ENCODE data around the gene APPL2. TPM values are rescaled to one million over a fixed set of nuclear protein-coding genes. Genes with fewer than 3 reads are reported as not detected.

APPL2 gene
- polyA plus RNA-seq, 2 of the 4 experiments (the other 2 are of a cell fraction), result 24.1 to 62.6 TPM

- H3K4me1 ChIP-seq, result peaks cover 7% of the 10 kb centered on the region; the same call in 1 of the 3 replicates
- no peak overlapping the region for H3K4me3 ChIP-seq
- DNase-seq (ENCODE audit: low read depth in 1 of 2, low spot score in 1 of 2), result no peak
- CTCF ChIA-PET, result interaction anchor here (0.8 to 1.1 kb wide), 2 partner anchors 8 to 20 kb away, joined by 3 read pairs; no protein-coding TSS in a partner anchor
- no peaks in the 10 kb centered on the region for H3K9me3 ChIP-seq
- no peak for ATAC-seq
- H3K27ac ChIP-seq, result no peak overlapping the region
- no peak for FAIRE-seq
- H3K4me2 ChIP-seq, result no peak overlapping the region
- 82% methylated on average over 2 of the region's 2 CpGs for WGBS (ENCODE audit: missing lambda C conversion rate)
- POLR2A ChIA-PET, result no interaction called here
- TF ChIP-seq ZFP36 (IDR thresholded peaks at IDR 0.05; ENCODE audit: borderline replicate concordance, partially characterized antibody) (no peak), MAZ (IDR thresholded peaks at IDR 0.05; ENCODE audit: borderline replicate concordance, low read depth, low read length) (no peak), JUNB (IDR thresholded peaks at IDR 0.05) (no peak), EP300 (IDR thresholded peaks at IDR 0.05) (no peak), PHF8 (IDR thresholded peaks at IDR 0.05; ENCODE audit: borderline replicate concordance, low read depth) (no peak), KDM5A (IDR thresholded peaks at IDR 0.05) (no peak), PBX3 (IDR thresholded peaks at IDR 0.05) (no peak), ELK1 (IDR thresholded peaks at IDR 0.05; ENCODE audit: low read depth, low read length) (no peak), FOXS1 (CRISPR knock-in tag; IDR thresholded peaks at IDR 0.05) (no peak), EHF (CRISPR knock-in tag; IDR thresholded peaks at IDR 0.05) (no peak), RCOR1 (IDR thresholded peaks at IDR 0.05; ENCODE audit: low read depth, low read length) (no peak), POLR2AphosphoS2 (conservative IDR thresholded peaks at IDR 0.05; ENCODE audit: low read length) (no peak), REST (IDR thresholded peaks at IDR 0.05) (no peak), NPAS2 (CRISPR knock-in tag; IDR thresholded peaks at IDR 0.05; ENCODE audit: borderline replicate concordance) (no peak), CHD2 (IDR thresholded peaks at IDR 0.05; ENCODE audit: low read length, partially characterized antibody) (no peak), ZC3H11A (IDR thresholded peaks at IDR 0.05) (no peak), MAX (IDR thresholded peaks at IDR 0.05) (no peak), TFCP2L1 (CRISPR knock-in tag; IDR thresholded peaks at IDR 0.05) (no peak), RFX5 (IDR thresholded peaks at IDR 0.05) (no peak), ESRRA (IDR thresholded peaks at IDR 0.05; ENCODE audit: borderline replicate concordance, low read length) (no peak)
Observed at GRCh38 chr12:105229371-105229770, 6.6 kb downstream of the APPL2 start.

GRCh38 chr12:105228966-105229365 is 7.0 kb downstream of the APPL2 start:
- Histone ChIP-seq H3K9me3 (no peaks in the 10 kb centered on the region), H3K4me3 (no peak overlapping the region), H3K4me1 (peaks cover 3% of the 10 kb centered on the region; the same call in 1 of the 3 replicates), H3K27ac (no peak overlapping the region), H3K4me2 (no peak overlapping the region)
- DNase-seq (ENCODE audit: low read depth in 1 of 2, low spot score in 1 of 2) (no peak), ATAC-seq (no peak), FAIRE-seq (no peak)
- CTCF ChIA-PET, result interaction anchor here (1.1 kb wide), 1 partner anchor 20 kb away, joined by 3 read pairs; no protein-coding TSS in a partner anchor
- WGBS (ENCODE audit: missing lambda C conversion rate), result 96% methylated on average over 8 of the region's 8 CpGs
- POLR2A ChIA-PET, result no interaction called here
- TF ChIP-seq POLR2AphosphoS2 (conservative IDR thresholded peaks at IDR 0.05; ENCODE audit: low read length), result no peak
- no peak for TF ChIP-seq MYC (IDR thresholded peaks at IDR 0.05; ENCODE audit: borderline replicate concordance, low read length)
- no peak for TF ChIP-seq CHD2 (IDR thresholded peaks at IDR 0.05; ENCODE audit: low read length, partially characterized antibody)
- TF ChIP-seq KDM5A (IDR thresholded peaks at IDR 0.05), result no peak
- no peak for TF ChIP-seq KDM1A (IDR thresholded peaks at IDR 0.05; ENCODE audit: low read depth)
- no peak for TF ChIP-seq FOSB (CRISPR knock-in tag; IDR thresholded peaks at IDR 0.05)
- TF ChIP-seq HOXA7 (CRISPR knock-in tag; IDR thresholded peaks at IDR 0.05), result no peak
- TF ChIP-seq ATOH8 (CRISPR knock-in tag; IDR thresholded peaks at IDR 0.05; ENCODE audit: low read depth), result no peak
- no peak for TF ChIP-seq PBX3 (IDR thresholded peaks at IDR 0.05)
- TF ChIP-seq HEYL (CRISPR knock-in tag; IDR thresholded peaks at IDR 0.05), result no peak
- no peak for TF ChIP-seq GATA3 (IDR thresholded peaks at IDR 0.05; ENCODE audit: borderline replicate concordance)
- TF ChIP-seq SMC3 (IDR thresholded peaks at IDR 0.05), result no peak
- no peak for TF ChIP-seq FOXS1 (CRISPR knock-in tag; IDR thresholded peaks at IDR 0.05)
- TF ChIP-seq CEBPB (IDR thresholded peaks at IDR 0.05), result no peak
- no peak for TF ChIP-seq EHF (CRISPR knock-in tag; IDR thresholded peaks at IDR 0.05)
- no peak for TF ChIP-seq ZC3H11A (IDR thresholded peaks at IDR 0.05)

Data from A549 (cell line).